ENCODE measurements around the gene PTMS.
A peak's percentile ranks its signal among the peaks of the same experiment; 100 is the strongest.

Gene PTMS

GRCh38 chr12:6772726-6773589 is 6.8 kb downstream of the PTMS start:
- DNase-seq: no peak

GRCh38 chr12:6773590-6774351 is 7.6 kb downstream of the PTMS start:
- DNase-seq: no peak

- DNase-seq: no peak
Measured at GRCh38 chr12:6774499-6775062, 8.4 kb downstream of the PTMS start.

GRCh38 chr12:6775185-6776174 is 9.3 kb downstream of the PTMS start:
- no peak for DNase-seq

- no peak for DNase-seq
Measured at GRCh38 chr12:6777386-6777785, 11.2 kb downstream of the PTMS start.

GRCh38 chr12:6778217-6778573 is 12.0 kb downstream of the PTMS start:
- peak; percentile 79 for DNase-seq

- peak; percentile 99 for DNase-seq
Measured at GRCh38 chr12:6778574-6779550, 12.7 kb downstream of the PTMS start.

GRCh38 chr12:6779708-6780432 is 13.7 kb downstream of the PTMS start:
- no peak for DNase-seq

- DNase-seq: no peak
Measured at GRCh38 chr12:6780573-6780972, 14.4 kb downstream of the PTMS start.

- DNase-seq: no peak
Measured at GRCh38 chr12:6782119-6782518, 16.0 kb downstream of the PTMS start.

- peak; percentile 40 for DNase-seq
Measured at GRCh38 chr12:6782850-6783566, 16.8 kb downstream of the PTMS start.

GRCh38 chr12:6783828-6784227 is 17.7 kb downstream of the PTMS start:
- DNase-seq: no peak

- DNase-seq: peak; percentile 64
Measured at GRCh38 chr12:6784296-6784695, 18.1 kb downstream of the PTMS start.

- DNase-seq: no peak
Measured at GRCh38 chr12:6784761-6785160, 18.6 kb downstream of the PTMS start.

GRCh38 chr12:6786416-6787094 is 20.4 kb downstream of the PTMS start:
- DNase-seq: no peak

GRCh38 chr12:6787309-6787708 is 21.1 kb downstream of the PTMS start:
- DNase-seq: no peak

- peak; percentile 66 for DNase-seq
Measured at GRCh38 chr12:6788972-6789924, 23.1 kb downstream of the PTMS start, which contains the start of gene CD4. Gene CD4, plus strand, starts transcription at chr12:6789528. Its CDS starts 10,611 bp downstream, at chr12:6800139.

Data from islet precursor cell (in vitro differentiated cells).